Erythroblast (primary cell): Measurements from ENCODE around the gene CD63.

Source experiments
- DNase-seq, 2 experiments: peaks; one replicate each; lab custom pipeline; 2025; lab: John Stamatoyannopoulos, UW
- GATA1 ChIP-seq: IDR thresholded peaks from 2 replicates; pipeline ENCODE4 v1.6.1; 2011; ENCODE audit warnings: low read depth, mild to moderate bottlenecking, control low read depth, low read length, moderate library complexity
- POLR2A ChIP-seq: IDR thresholded peaks from 2 replicates; pipeline ENCODE4 v1.6.1; 2011; ENCODE audit warnings: mild to moderate bottlenecking, low read length

Gene CD63

DNA sequence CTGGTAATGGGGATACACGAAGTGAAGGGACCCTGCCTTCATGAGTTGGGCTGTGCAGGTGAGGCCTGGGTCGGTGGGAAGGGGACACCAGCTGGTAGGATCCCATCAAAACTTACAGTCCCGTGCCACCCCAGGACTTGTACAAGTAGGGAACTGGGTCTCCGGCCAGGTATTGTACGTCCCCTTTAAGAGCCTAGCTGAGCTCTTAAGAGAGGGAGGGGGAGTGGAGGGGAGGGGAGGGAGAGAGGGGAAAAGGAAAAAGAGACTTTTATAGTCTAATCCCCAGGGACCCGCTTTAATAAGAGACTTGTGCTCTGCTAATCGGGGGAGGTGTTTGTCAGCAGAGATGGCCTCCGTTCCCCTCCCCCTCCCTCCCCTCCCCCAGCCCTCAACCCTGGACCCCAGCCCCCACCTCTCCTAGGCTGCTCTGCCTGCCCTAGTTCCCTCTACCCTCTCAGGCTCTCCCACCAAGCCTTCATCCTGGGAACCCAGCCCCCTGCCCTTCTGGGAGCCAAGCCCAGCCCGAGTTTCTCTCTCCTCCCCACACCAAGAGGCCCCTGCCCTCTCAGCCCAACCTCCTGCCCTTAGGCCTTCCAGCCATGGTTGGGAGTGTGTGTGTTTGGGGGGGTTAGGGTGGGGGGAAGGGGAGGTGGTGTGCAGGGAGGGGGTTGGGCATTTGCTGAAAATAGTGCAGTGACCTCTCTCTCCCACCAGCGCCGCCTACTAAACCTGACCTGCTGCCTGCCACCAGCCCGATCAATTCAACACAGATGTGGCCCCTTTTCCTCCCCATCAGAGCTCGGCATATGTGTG lies 16.8 kb upstream of the CD63 start:
- peak; percentile 22 to 48 for DNase-seq
- TF ChIP-seq GATA1, result no peak
- TF ChIP-seq POLR2A, result no peak

DNA sequence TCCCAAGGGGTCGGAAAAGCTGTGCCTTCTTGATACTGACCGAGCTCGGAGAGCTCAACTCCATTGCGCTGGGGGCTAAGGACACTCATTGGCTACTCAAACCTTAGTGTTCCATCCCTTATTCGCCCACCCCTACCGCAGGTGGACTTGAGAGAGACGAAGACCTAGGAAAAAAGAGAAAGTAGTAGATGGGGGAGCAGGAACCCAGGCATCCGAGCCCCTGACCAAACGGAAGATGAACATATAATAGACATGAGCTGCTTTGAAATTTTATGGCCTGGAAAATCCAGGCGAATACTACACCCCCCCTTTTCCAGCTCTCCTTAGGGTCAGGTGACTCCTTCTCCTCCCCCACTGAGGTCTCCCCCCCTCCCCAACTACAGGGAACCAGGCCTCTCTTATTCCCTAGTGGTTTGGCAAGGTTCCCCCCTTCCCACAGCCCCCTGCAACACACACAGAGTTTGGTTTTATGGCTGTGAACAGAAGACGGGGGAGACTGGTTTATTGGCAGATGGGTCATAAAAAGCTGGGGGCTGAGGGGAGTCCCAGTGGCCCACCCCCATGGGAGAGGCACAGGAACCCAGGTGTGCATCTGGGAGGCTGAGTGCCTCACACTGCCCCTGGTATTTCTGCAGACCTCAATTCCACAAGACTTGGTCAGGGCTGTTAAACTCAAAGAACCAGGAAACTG lies 15.7 kb upstream of the CD63 start:
- DNase-seq, result no peak
- TF ChIP-seq POLR2A (no peak), GATA1 (no peak)

DNA sequence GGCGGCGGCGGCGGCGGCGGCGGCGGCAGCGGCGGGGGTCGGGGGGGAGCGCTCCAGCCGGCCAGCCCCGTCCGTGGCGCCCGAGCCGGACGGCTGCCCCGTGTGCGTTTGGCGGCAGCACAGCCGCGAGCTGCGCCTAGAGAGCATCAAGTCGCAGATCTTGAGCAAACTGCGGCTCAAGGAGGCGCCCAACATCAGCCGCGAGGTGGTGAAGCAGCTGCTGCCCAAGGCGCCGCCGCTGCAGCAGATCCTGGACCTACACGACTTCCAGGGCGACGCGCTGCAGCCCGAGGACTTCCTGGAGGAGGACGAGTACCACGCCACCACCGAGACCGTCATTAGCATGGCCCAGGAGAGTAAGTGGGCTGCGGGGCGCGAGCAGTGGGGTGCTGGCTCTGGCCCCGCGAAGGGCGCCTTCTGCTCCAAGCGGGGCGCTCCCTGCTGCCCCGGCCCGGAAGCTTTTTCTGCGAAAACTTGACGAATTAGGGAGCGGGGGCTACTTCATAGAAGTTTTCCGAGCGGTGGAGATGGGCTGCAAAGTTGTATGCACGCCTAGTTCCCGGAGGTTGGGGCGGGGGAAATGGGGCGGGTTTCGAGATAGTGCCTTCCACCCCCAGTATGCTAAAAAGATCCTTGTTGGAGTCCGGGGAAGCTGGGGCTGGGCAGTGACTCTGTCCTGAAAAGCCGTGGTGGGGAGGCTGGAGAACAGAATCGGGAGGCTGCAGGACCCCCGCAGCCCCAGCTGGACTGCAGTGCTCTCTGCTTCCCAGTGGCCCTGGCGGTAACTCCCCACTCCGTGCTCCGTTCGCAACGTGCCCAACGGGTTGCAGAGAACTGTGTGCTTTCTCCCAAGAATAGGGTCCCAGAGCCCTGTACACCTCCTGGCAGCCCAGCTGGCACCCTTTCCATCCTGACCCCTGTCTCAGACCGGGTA lies 14.9 kb upstream of the CD63 start:
- TF ChIP-seq POLR2A, result no peak
- TF ChIP-seq GATA1, result no peak
- peak; percentile 71 to 75 for DNase-seq

DNA sequence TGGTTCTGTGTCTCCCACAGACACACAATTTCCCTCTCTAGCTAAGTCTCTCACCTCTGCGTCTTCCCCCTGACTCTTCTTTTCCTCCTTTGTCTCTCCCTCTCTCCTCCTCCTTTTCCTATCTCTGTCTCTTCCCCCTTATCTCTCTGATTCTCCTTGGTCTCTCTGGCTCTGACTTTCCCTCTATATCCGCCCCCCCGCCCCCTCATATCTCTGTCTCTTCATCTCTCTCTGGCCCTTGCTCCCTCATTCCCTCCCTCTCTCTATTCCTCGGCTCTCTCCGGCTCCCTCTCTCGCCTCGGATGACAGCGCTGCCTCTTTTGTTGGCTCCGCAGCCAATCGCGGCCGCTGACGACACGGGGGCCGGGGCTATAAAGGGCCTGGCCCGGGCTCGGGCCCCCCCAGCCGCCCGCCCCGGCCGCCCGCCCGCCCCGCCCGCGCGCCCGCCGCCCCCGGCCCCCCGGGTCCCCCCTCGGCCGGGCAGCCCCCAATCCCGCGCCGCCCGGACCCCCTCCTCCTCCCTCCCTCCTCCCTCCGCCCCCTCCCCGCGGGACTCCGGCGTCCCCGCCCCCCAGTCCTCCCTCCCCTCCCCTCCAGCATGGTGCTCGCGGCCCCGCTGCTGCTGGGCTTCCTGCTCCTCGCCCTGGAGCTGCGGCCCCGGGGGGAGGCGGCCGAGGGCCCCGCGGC lies 14.1 kb upstream of the CD63 start, which contains the start of gene GDF11:
Gene GDF11 (plus strand): TSS at position 404 of the 687 bp plus-strand sequence. CDS start 195 bp downstream, at position 599.
- peak; percentile 58 to 66 for DNase-seq

DNA sequence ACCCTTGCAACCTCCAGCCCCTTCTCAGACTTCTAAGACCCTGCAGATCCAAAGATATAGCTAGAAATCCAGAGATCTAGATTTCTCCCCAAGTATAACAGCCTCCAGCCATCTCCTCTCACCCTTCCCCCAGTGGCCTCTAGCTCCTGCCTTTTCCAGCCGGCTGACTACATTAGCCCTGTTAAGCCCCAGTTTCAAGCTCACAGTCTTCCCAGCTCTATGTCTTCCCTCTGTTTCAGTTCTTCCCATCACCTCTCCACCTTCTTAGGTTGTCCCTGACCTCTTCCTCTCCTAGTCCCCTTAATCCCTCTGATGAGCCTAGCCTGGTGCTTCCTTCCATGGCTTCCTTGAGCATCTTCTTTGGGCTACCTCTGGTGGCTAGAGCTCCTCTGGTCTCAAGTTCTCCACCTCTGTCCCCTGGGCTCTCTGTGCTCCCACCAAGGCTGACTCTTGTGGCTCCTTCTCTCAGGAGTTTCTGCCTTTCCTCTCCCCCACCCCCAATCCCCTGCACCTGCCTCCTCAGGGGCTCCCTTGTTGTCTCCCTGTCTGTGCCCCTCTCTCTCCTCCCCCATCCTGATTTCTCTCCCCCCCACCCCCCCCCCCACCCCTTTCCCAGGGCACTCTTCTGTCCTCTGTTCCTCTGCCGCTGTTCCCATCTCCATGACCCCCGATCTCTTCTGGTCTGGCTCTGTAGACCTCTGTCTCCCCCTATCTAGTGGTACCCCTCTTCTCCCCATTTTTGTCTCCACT lies 13.3 kb upstream of the CD63 start:
- no peak for TF ChIP-seq POLR2A
- no peak for TF ChIP-seq GATA1
- no peak for DNase-seq

More for the DNA sequence above, 14.1 kb upstream of the CD63 start, which contains the start of gene GDF11:
- no peak for TF ChIP-seq POLR2A
- no peak for TF ChIP-seq GATA1

DNA sequence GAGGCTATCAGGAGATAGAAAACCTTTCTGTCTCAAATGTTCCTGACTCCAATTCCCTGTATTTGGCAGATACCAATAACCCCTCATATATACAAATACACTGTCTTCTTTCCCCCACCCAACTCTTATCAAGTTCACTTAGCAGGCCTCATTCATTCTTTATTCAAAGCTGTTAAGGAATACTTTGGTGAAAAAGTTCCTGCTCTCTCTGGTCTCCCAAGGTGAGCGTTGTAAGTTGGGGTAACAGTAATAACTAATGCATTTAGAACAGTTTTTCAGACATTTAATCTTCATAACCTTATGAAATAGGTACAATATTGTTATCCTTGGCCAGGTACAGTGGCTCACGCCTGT lies 10.2 kb upstream of the CD63 start:
- DNase-seq, result no peak
- TF ChIP-seq POLR2A (no peak), GATA1 (no peak)

DNA sequence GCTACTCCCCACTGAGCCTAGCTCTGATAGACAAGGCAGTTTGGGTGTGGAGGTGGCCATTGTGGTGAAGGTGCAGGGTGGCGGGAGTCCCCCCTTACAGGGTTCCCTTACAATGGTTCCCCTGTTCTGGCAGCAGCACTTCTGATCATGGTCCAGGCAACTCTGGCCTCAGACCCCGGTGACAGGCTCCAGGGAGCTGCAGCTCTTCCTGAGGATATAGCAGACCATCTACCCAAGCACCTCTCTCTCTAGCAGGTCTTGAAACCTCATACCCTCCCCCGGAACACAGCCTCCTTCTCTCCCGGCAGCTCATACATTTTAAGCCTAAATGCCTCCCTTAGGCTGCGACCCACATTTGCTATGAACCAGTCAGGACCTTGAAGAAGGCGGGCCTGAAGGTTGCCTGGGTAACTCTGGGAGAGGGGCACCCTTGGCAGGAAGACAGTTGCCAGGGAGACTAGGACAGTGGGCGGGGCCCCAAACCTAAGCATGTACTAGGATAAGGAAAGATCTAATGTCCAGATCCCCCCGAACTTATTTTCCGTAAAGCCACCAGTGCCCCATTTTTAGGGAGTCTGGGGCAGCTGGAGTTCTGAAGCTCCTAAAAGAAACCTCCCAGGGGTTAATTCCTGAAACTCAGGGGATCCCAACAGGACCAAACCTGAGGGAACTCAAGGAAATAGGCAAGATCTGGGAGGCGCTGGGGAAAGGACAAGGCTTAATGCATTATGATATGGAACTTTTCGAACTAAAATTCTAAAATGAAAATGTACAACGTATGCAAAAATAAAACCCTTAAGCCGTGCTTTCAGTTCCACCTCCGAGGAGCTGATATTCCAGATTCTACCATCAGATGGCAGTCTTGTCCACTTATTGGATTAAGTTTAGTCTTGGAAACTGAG lies 9.6 kb upstream of the CD63 start:
- peak; percentile 51 for TF ChIP-seq POLR2A
- TF ChIP-seq GATA1, result no peak
- peak; percentile 89 to 91 for DNase-seq

DNA sequence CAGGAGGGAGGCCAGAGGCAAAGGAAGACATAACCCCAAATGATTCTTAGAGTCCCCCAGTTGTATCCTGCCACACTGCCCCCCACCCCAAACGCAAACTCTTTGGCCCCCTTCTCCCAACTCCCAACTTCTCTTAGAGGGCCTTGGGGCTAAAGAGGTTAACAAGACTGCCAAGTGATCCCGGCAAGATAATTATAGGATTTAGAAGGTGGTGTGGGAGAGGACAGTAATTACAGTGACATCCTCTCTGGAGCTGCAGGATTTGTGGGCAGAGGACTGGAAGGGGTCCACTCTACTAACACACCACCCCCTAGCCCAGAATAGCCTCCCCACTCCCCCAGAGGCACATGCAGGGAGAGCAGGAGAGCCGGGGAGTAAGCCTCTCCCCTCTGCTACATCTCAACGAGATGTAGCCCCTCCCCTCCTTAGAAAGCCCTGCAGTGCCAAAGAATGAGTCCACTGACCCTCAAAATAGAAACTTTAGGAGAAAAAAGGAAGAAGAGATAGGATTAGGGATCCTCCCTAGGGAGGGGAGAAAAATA lies 8.8 kb upstream of the CD63 start:
- no peak for TF ChIP-seq POLR2A
- TF ChIP-seq GATA1, result no peak
- DNase-seq, result peak; percentile 48 to 51

DNA sequence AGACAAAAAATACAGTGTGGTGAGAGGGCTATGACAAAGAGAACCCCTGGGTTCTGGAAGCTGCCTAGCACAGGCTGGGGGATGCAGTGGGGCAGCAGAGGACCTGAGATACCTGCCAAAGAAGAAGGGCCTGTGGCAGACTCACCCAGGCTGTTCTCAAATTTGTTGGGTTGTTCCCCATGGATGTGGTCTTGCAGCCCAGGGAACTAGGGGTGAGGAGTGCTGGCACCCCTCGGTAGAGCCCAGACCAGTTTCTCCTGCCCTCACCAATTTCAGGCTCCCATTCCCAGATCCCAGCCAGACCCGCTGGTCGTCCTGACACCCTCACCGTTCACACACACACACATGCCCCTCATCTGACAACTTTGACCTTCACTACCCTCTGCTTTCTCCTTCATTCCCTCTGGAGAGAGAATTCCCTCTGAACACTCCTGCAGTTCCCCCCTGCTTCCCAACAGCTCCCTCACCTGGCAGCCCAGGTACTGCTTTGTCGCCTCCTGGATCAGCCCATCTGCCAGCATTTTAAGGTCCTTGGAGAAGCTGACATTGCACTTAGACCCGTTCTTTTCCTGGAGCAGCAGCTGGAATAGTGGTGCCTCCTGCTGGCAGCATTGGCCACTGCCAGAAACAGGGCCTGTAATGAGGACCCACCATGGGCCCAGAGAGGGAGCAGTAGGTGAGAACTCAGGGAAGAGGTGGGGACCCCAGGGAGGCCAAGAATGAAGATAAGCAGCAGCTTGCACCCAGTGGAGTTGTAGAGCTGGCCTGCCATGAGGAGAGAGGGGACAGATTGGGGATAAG lies 8.2 kb upstream of the CD63 start:
- no peak for TF ChIP-seq POLR2A
- TF ChIP-seq GATA1, result no peak
- peak; percentile 76 to 80 for DNase-seq

DNA sequence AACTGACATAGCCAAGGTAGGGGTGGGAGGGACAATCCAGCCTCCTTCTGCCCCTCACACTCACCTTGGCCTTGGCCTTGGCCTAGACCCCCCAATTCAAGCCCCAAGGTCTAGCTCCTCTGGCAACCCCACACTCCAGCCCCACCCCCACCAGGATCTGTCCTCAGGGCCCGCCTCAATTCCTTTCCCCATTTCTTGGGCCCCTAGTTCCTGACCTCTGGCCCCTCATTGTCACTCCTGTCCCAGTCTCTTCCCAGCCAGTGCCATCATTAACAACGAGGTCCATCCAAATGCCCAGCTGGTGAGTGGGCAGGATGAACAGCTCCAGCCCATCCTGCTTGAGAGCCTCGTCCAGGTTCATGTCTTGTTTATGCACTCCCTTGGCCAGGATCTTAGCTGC lies 7.3 kb upstream of the CD63 start:
- TF ChIP-seq GATA1, result no peak
- TF ChIP-seq POLR2A, result no peak
- DNase-seq, result no peak

DNA sequence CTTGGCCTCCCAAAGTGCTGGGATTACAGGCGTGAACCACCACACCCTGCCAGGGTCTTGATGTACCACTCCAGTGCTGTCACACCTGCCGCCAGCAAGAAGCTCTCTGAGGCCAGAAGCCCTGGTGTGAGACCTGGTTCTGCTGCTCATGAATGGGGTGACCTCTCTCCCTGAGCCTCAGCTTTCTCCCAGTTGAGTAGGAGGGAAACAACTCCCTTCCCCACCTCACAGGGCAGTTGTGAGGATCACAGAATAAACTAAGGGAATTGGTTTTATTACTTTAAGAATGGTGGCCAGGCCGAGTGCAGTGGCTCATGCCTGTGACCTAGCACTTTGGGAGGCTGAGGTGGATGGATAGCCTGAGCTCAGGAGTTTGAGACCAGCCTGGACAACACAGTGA lies 5.8 kb upstream of the CD63 start:
- no peak for DNase-seq
- no peak for TF ChIP-seq POLR2A
- TF ChIP-seq GATA1, result no peak

DNA sequence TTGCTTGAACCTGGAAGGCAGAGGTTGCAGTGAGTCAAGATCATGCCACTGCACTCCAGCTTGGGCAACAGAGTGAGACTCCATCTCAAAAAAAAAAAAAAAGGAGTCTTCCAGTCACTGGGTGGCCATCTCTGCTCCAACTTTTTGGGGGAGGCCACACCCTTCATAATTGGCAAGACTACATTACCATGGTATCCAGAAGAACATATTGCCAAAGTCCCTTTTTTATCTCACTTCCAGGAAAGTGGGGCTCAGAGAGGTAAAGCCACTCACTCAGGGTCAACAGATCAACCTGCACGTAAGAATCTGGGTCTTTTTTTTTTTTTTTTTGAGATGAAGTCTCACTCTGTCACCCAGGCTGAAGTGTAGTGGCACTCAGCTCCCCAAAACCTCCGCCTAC lies 5.0 kb upstream of the CD63 start:
- DNase-seq, result no peak
- TF ChIP-seq POLR2A (no peak), GATA1 (no peak)
